T47D (cell line): ENCODE measurements around the gene CHAMP1.
"Not testable (repeated sequence)": the region's sequence is repeated elsewhere in the genome, so short reads cannot be mapped to it uniquely, and the experiment has no call there.

Experiments
- DNase-seq, 2 experiments: peaks; one replicate each; pipeline versions ENCODE4 v3.0.0 to v3.0.0-alpha.2; 2011 to 2012; ENCODE audit warnings: low read depth in 1 of 2, low spot score in 1 of 2
- JUND ChIP-seq: IDR thresholded peaks from 2 replicates; pipeline ENCODE4 v1.6.1; 2012; ENCODE audit warnings: low read depth
- in situ Hi-C: cut with HindIII; loops from 2 replicates; pipeline ENCODE4 v1.10.0; 2016; ENCODE audit warnings: low sequenced_read_pairs, low pct_unique_long_range_greater_than_20kb

CHAMP1 gene

GRCh38 chr13:114328034-114328433, 13.7 kb downstream of the CHAMP1 start:
- no peak for DNase-seq
- in situ Hi-C loops = no loop called here
- no peak for TF ChIP-seq JUND

- no peak for TF ChIP-seq JUND
- in situ Hi-C loops = no loop called here
- DNase-seq = no peak
Observed at GRCh38 chr13:114328595-114328994, 14.3 kb downstream of the CHAMP1 start.

- no peak for DNase-seq
- TF ChIP-seq JUND = no peak
- in situ Hi-C loops = no loop called here
Observed at GRCh38 chr13:114330086-114330485, 15.8 kb downstream of the CHAMP1 start.

GRCh38 chr13:114333881-114334280, 19.6 kb downstream of the CHAMP1 start:
- DNase-seq, in situ Hi-C loops: not testable (repeated sequence)

- DNase-seq = no peak
- TF ChIP-seq JUND = no peak
- in situ Hi-C loops = no loop called here
Observed at GRCh38 chr13:114334305-114335053, 20.2 kb downstream of the CHAMP1 start.

GRCh38 chr13:114336457-114336856, 22.2 kb downstream of the CHAMP1 start:
- in situ Hi-C loops, DNase-seq: not testable (repeated sequence)

GRCh38 chr13:114338959-114339358, 24.7 kb downstream of the CHAMP1 start:
- DNase-seq = no peak
- no peak for TF ChIP-seq JUND
- in situ Hi-C loops = no loop called here

GRCh38 chr13:114339857-114340534, 25.7 kb downstream of the CHAMP1 start:
- TF ChIP-seq JUND = no peak
- DNase-seq = peak in 1 of 2 experiments; percentile 75
- in situ Hi-C loops = no loop called here

- TF ChIP-seq JUND = no peak
- DNase-seq = no peak
- in situ Hi-C loops = no loop called here
Observed at GRCh38 chr13:114341003-114341777, 26.9 kb downstream of the CHAMP1 start.

- DNase-seq, in situ Hi-C loops: not testable (repeated sequence)
Observed at GRCh38 chr13:114347256-114347655, 33.0 kb downstream of the CHAMP1 start.

GRCh38 chr13:114352763-114353162, 38.5 kb downstream of the CHAMP1 start:
- in situ Hi-C loops = not testable (repeated sequence)

GRCh38 chr13:114353382-114353781, 39.1 kb downstream of the CHAMP1 start:
- DNase-seq, in situ Hi-C loops: not testable (repeated sequence)

More at GRCh38 chr13:114352763-114353162, 38.5 kb downstream of the CHAMP1 start:
- peak in 1 of 2 experiments; percentile 69 for DNase-seq
